CD14-positive monocyte (primary cell): ENCODE measurements around the gene BAHCC1. TPM values are rescaled to one million over a fixed set of nuclear protein-coding genes. Genes with fewer than 3 reads are reported as not detected.
"Not testable (repeated sequence)": the region's sequence is repeated elsewhere in the genome, so short reads cannot be mapped to it uniquely, and the experiment has no call there.

Experiments used
- DNase-seq, 3 donors: peaks; one replicate each; pipeline ENCODE4 v3.0.0-alpha.2; 2011 to 2022
- H2AFZ ChIP-seq: 2 replicates; pipeline ENCODE4 v1.6.0; 2012; ENCODE audit warnings: mild to moderate bottlenecking, low read depth, low read length, inconsistent platforms; ENCODE audit not compliant: insufficient read depth, poor library complexity, severe bottlenecking
- H3K27ac ChIP-seq, 2 donors: 1 replicate in 1 of 2; 2 replicates in 1 of 2; pipeline ENCODE4 v1.5.1; 2012 to 2013; ENCODE audit warnings: low read length in 2 of 2, control low read depth in 1 of 2, inconsistent platforms in 1 of 2, low read depth in 1 of 2, mild to moderate bottlenecking in 1 of 2
- H3K27me3 ChIP-seq, 2 donors: one replicate each; pipeline versions ENCODE4 v1.6.0 to v1.6.1; 2011 to 2013; ENCODE audit warnings: low read length in 2 of 2; ENCODE audit not compliant: control insufficient read depth in 2 of 2, insufficient read depth in 2 of 2
- H3K36me3 ChIP-seq, 2 donors: replicated peaks in 1 of 2; 1 replicate in 1 of 2; 2 replicates in 1 of 2; pipeline versions ENCODE4 v1.5.1 to v1.6.1; 2012 to 2013; ENCODE audit warnings: low read length in 2 of 2, control low read depth in 1 of 2, inconsistent platforms in 1 of 2, mild to moderate bottlenecking in 1 of 2; ENCODE audit not compliant: insufficient read depth in 2 of 2, control insufficient read depth in 1 of 2
- H3K4me1 ChIP-seq, 2 donors: 1 replicate in 1 of 2; 2 replicates in 1 of 2; pipeline versions ENCODE4 v1.5.1 to v1.6.1; 2012 to 2013; ENCODE audit warnings: low read length in 2 of 2, control low read depth in 1 of 2, inconsistent platforms in 1 of 2, mild to moderate bottlenecking in 1 of 2, moderate library complexity in 1 of 2; ENCODE audit not compliant: insufficient read depth in 2 of 2, control insufficient read depth in 1 of 2
- H3K4me2 ChIP-seq: replicated peaks from 2 replicates; pipeline ENCODE3; 2012; ENCODE audit warnings: low read length, moderate library complexity, mild to moderate bottlenecking; ENCODE audit not compliant: poor library complexity, severe bottlenecking; ENCODE audit errors: extremely low read depth
- H3K4me3 ChIP-seq, 3 experiments: fragments of 200-600 bp in 1 of 3; sonication (generic) in 1 of 3; replicated peaks in 1 of 3; 1 replicate in 2 of 3; 2 replicates in 1 of 3; pipeline ENCODE4 v1.5.1; 2011 to 2013; ENCODE audit warnings: low read length in 3 of 3, mild to moderate bottlenecking in 3 of 3, control low read depth in 2 of 3, low read depth in 2 of 3, inconsistent platforms in 1 of 3, moderate library complexity in 1 of 3
- H3K79me2 ChIP-seq: 2 replicates; pipeline ENCODE4 v1.6.0; 2012; ENCODE audit warnings: mild to moderate bottlenecking, control low read depth, inconsistent platforms, low read length, moderate library complexity; ENCODE audit not compliant: insufficient read depth
- H3K9ac ChIP-seq: 2 replicates; pipeline ENCODE4 v1.6.0; 2017; ENCODE audit warnings: low read length, mild to moderate bottlenecking; ENCODE audit not compliant: insufficient read depth, poor library complexity, severe bottlenecking
- H3K9me3 ChIP-seq, 2 donors: replicated peaks in 1 of 2; 1 replicate in 1 of 2; 2 replicates in 1 of 2; pipeline versions ENCODE4 v1.5.1 to v1.6.1; 2012 to 2013; ENCODE audit warnings: low read length in 2 of 2, control low read depth in 1 of 2; ENCODE audit not compliant: control insufficient read depth in 1 of 2, insufficient read depth in 1 of 2
- H4K20me1 ChIP-seq: 2 replicates; pipeline ENCODE4 v1.6.0; 2012; ENCODE audit warnings: mild to moderate bottlenecking, low read length, control low read depth, moderate library complexity; ENCODE audit not compliant: insufficient read depth
- H3K27ac Mint-ChIP-seq, 7 donors: one replicate each; pipeline ENCODE4 v1.8.0; 2020; ENCODE audit warnings: mild to moderate bottlenecking in 7 of 7, mixed read lengths in 7 of 7, moderate library complexity in 6 of 7, inconsistent platforms in 2 of 7
- H3K27me3 Mint-ChIP-seq, 3 donors: one replicate each; pipeline ENCODE4 v1.8.0; 2021 to 2022; ENCODE audit warnings: low read depth in 3 of 3, mild to moderate bottlenecking in 3 of 3, mixed read lengths in 3 of 3, moderate library complexity in 3 of 3, inconsistent platforms in 1 of 3
- H3K36me3 Mint-ChIP-seq, 2 donors: one replicate each; pipeline ENCODE4 v1.8.0; 2020; ENCODE audit warnings: mixed read lengths in 2 of 2, inconsistent platforms in 1 of 2, mild to moderate bottlenecking in 1 of 2
- H3K4me1 Mint-ChIP-seq: one replicate; pipeline ENCODE4 v1.8.0; 2020; ENCODE audit warnings: mild to moderate bottlenecking, mixed read lengths
- H3K4me3 Mint-ChIP-seq, 2 donors: one replicate each; pipeline ENCODE4 v1.8.0; 2020; ENCODE audit warnings: mild to moderate bottlenecking in 2 of 2, mixed read lengths in 2 of 2, moderate library complexity in 1 of 2
- H3K9me3 Mint-ChIP-seq, 7 donors: one replicate each; pipeline ENCODE4 v1.8.0; 2020 to 2022; ENCODE audit warnings: mixed read lengths in 7 of 7, mild to moderate bottlenecking in 6 of 7, moderate library complexity in 6 of 7, inconsistent platforms in 2 of 7
- CTCF ChIP-seq: fragments of 200-600 bp; IDR thresholded peaks from one replicate; pipeline ENCODE4 v1.8.0; 2022; ENCODE audit warnings: antibody characterized with exemption, mild to moderate bottlenecking
- WGBS: methylation state at CpG from one replicate; pipeline ENCODE4 v1.1.5; 2013; ENCODE audit warnings: missing lambda C conversion rate; ENCODE audit not compliant: insufficient coverage; 5-methylcytosine and 5-hydroxymethylcytosine counted together
- intact Hi-C, 2 donors: fragments of 100-400 bp; cut with micrococcal nuclease; formaldehyde crosslinking; loops; one replicate each; pipeline versions ENCODE4 v1.15.0 to v1.15.1; 2023
- polyA plus RNA-seq, 3 donors: library from polyadenylated mRNA; depleted of rRNA in 1 of 3; unstranded in 2 of 3; stranded (reverse) in 1 of 3; fragments of 300-500 nt in 2 of 3; fragments of >200 nt in 1 of 3; fragmentation: Illumina TruSeq in 2 of 3; gene quantifications; 1 replicate in 2 of 3; 2 replicates in 1 of 3; pipeline ENCODE4 v1.2.3, GENCODE V29; 2012 to 2021

The BAHCC1 gene
- polyA plus RNA-seq, 3 donors, result 0.11 to 8.8 (median 0.27) TPM

- intact Hi-C loops, result no loop called here
- Histone ChIP-seq H3K79me2 (no peaks in the 10 kb centered on the region), H3K9me3 (no peaks in the 10 kb centered on the region), H3K27me3 (peaks cover 0 to 14% of the 10 kb centered on the region in 2 donors), H4K20me1 (no peaks in the 10 kb centered on the region), H2AFZ (no peak overlapping the region), H3K9ac (no peak overlapping the region), H3K4me1 (peaks cover 21 to 29% of the 10 kb centered on the region in 2 donors), H3K4me3 (no peak overlapping the region), H3K36me3 (no peaks in the 10 kb centered on the region), H3K4me2 (no peak overlapping the region), H3K27ac (no peak overlapping the region)
- 33% methylated on average over 3 of the region's 8 CpGs for WGBS
- Mint-ChIP-seq H3K9me3 (peaks cover 0 to 5% (median 1%) of the 10 kb centered on the region in 7 donors), H3K27ac (no peak overlapping the region), H3K27me3 (peaks cover 18 to 51% (median 44%) of the 10 kb centered on the region in 3 donors), H3K4me1 (peaks cover 32% of the 10 kb centered on the region), H3K36me3 (peaks cover 0 to 6% of the 10 kb centered on the region in 2 donors), H3K4me3 (no peak overlapping the region)
- DNase-seq, result no peak
- TF ChIP-seq CTCF, result no peak
Observed at GRCh38 chr17:81359218-81359617, 36.0 kb upstream of the BAHCC1 start.

DNA sequence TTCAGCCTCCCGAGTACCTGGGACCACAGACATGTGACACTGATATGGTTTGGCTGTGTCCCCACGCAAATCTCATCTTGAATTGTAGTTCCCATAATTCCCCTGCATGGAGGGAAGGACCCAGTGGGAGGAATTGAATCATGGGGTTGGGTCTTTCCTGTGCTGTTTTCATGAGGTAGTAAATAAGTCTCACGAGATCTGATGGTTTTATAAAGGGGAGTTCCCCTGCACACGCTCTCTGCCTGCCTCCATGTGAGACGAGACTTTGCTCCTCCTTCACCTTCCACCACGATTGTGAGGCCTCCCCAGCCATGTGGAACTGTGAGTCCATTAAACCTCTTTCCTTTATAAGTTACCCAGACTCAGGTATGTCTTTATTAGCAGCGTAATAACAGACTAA, 33.3 kb upstream of the BAHCC1 start:
- WGBS, result 44% methylated on average over 4 of the region's 7 CpGs
- H3K27me3 ChIP-seq, result peaks cover 3 to 41% of the 10 kb centered on the region in 2 donors
- H3K36me3 Mint-ChIP-seq, intact Hi-C loops, H2AFZ ChIP-seq, H3K9me3 Mint-ChIP-seq, H3K4me2 ChIP-seq, H3K79me2 ChIP-seq, H3K36me3 ChIP-seq, H3K9me3 ChIP-seq, H3K9ac ChIP-seq, H3K4me3 ChIP-seq, H4K20me1 ChIP-seq, H3K27ac ChIP-seq: not testable (repeated sequence)
- Mint-ChIP-seq H3K4me1 (peaks cover 37% of the 10 kb centered on the region), H3K27me3 (peaks cover 43 to 79% (median 71%) of the 10 kb centered on the region in 3 donors), H3K4me3 (peak overlapping the region in 1 of 2 donors; percentile 43), H3K27ac (peak overlapping the region in 1 of 7 donors; percentile 46)
- peak in 1 of 3 donors; percentile 49 for DNase-seq
- peaks cover 30 to 38% of the 10 kb centered on the region in 2 donors for H3K4me1 ChIP-seq
